Small intestine (tissue), 7 donors: ENCODE results near the gene GLIS2. TPM values are rescaled to one million over a fixed set of nuclear protein-coding genes. Genes with fewer than 3 reads are reported as not detected.

Experiments used
- DNase-seq, 2 donors: peaks; one replicate each; pipeline versions ENCODE4 v3.0.0 to v3.0.0-alpha.2; 2013
- FAIRE-seq: peaks from 2 replicates; lab custom pipeline; 2012; peaks lifted over from hg19 to GRCh38; lab: Jason Lieb, UNC
- H3K27ac ChIP-seq, 3 donors: one replicate each; pipeline ENCODE4 v1.5.1; 2013; ENCODE audit warnings: low read length in 2 of 3, mild to moderate bottlenecking in 2 of 3, control low read depth in 1 of 3, inconsistent platforms in 1 of 3, low read depth in 1 of 3, moderate library complexity in 1 of 3
- H3K27me3 ChIP-seq, 3 donors: one replicate each; pipeline ENCODE4 v1.6.1; 2013; ENCODE audit warnings: low read length in 3 of 3, inconsistent platforms in 1 of 3; ENCODE audit not compliant: control insufficient read depth in 3 of 3, insufficient read depth in 3 of 3
- H3K36me3 ChIP-seq, 3 donors: one replicate each; pipeline ENCODE4 v1.6.1; 2013; ENCODE audit warnings: low read length in 3 of 3, inconsistent platforms in 1 of 3, low read depth in 1 of 3, mild to moderate bottlenecking in 1 of 3, moderate library complexity in 1 of 3; ENCODE audit not compliant: control insufficient read depth in 3 of 3, insufficient read depth in 2 of 3
- H3K4me1 ChIP-seq, 3 donors: one replicate each; pipeline ENCODE4 v1.6.1; 2013; ENCODE audit warnings: low read length in 2 of 3, inconsistent platforms in 1 of 3, low read depth in 1 of 3, mild to moderate bottlenecking in 1 of 3, moderate library complexity in 1 of 3; ENCODE audit not compliant: control insufficient read depth in 3 of 3, insufficient read depth in 2 of 3
- H3K4me3 ChIP-seq, 3 donors: one replicate each; pipeline ENCODE4 v1.5.1; 2013; ENCODE audit warnings: low read length in 3 of 3, control low read depth in 1 of 3, inconsistent platforms in 1 of 3, low read depth in 1 of 3, mild to moderate bottlenecking in 1 of 3, moderate library complexity in 1 of 3
- H3K9me3 ChIP-seq, 2 donors: one replicate each; pipeline ENCODE4 v1.6.1; 2013; ENCODE audit warnings: low read depth in 1 of 2, low read length in 1 of 2; ENCODE audit not compliant: control insufficient read depth in 2 of 2, insufficient read depth in 1 of 2
- WGBS, 3 donors: extraction: QIAGEN DNeasy Blood & Tissue Kit; methylation state at CpG; one replicate each; pipeline ENCODE4 v1.1.7; 2013; 5-methylcytosine and 5-hydroxymethylcytosine counted together
- polyA plus RNA-seq, 4 donors: library from polyadenylated mRNA; stranded (reverse) in 3 of 4; unstranded in 1 of 4; fragments of 200-250 nt in 3 of 4; fragments of 120-200 nt in 1 of 4; gene quantifications; one replicate each; pipeline versions ENCODE4 v1.2.1 to v1.2.3, GENCODE V29; 2013
- donor health status: healthy with polysubstance abuse.
- donor health status: control.
- donor health status: control.
- donor health status: Bipolar disorder and iron deficiency.
- donor health status: healthy.

GLIS2 gene
- polyA plus RNA-seq, 4 donors, result 0.22 to 14.3 (median 2.3) TPM

- FAIRE-seq, result no peak
- Histone ChIP-seq H3K9me3 (no peaks in the 10 kb centered on the region), H3K4me3 (no peak overlapping the region), H3K27me3 (no peaks in the 10 kb centered on the region), H3K36me3 (peaks cover 0 to 35% (median 0%) of the 10 kb centered on the region in 3 donors), H3K4me1 (peaks cover 0 to 24% (median 4%) of the 10 kb centered on the region in 3 donors), H3K27ac (no peak overlapping the region)
- peak in 1 of 2 donors; percentile 46 for DNase-seq
- 76 to 83% (median 77%) methylated on average over 17 of the region's 17 CpGs for WGBS, 3 donors
These were observed 32.1 kb downstream of the GLIS2 start for GRCh38 chr16:4347765-4348509.

- H3K27ac ChIP-seq, result no peak overlapping the region
- peaks cover 0 to 24% (median 4%) of the 10 kb centered on the region in 3 donors for H3K4me1 ChIP-seq
- 94 to 95% (median 95%) methylated on average over 5 of the region's 5 CpGs for WGBS, 3 donors
- no peaks in the 10 kb centered on the region for H3K27me3 ChIP-seq
- DNase-seq (no peak), FAIRE-seq (no peak)
- no peaks in the 10 kb centered on the region for H3K9me3 ChIP-seq
- H3K36me3 ChIP-seq, result peaks cover 0 to 40% (median 0%) of the 10 kb centered on the region in 3 donors
- H3K4me3 ChIP-seq, result no peak overlapping the region
These were observed 33.5 kb downstream of the GLIS2 start for GRCh38 chr16:4349332-4349731.

GRCh38 chr16:4350365-4350786 lies 34.5 kb downstream of the GLIS2 start:
- H3K4me3 ChIP-seq, result peak overlapping the region; percentile 56 to 84 (median 62)
- peak overlapping the region; percentile 65 to 83 (median 73) for H3K27ac ChIP-seq
- no peaks in the 10 kb centered on the region for H3K27me3 ChIP-seq
- FAIRE-seq (no peak), DNase-seq (no peak)
- H3K9me3 ChIP-seq, result no peaks in the 10 kb centered on the region
- H3K36me3 ChIP-seq, result peaks cover 0 to 41% (median 0%) of the 10 kb centered on the region in 3 donors
- 27 to 30% (median 28%) methylated on average over 24 of the region's 24 CpGs for WGBS, 3 donors
- H3K4me1 ChIP-seq, result peaks cover 0 to 24% (median 4%) of the 10 kb centered on the region in 3 donors

GRCh38 chr16:4350787-4351659 lies 35.2 kb downstream of the GLIS2 start, which contains the start of gene PAM16:
TSS of gene PAM16 (minus strand) at chr16:4351321. CDS start at chr16:4351234, 87 bp downstream.
- WGBS, 3 donors, result 0 to 1% (median 0%) methylated on average over 75 to 81 of the region's 81 CpGs
- H3K4me1 ChIP-seq, result peaks cover 0 to 21% (median 4%) of the 10 kb centered on the region in 3 donors
- H3K9me3 ChIP-seq, result no peaks in the 10 kb centered on the region
- FAIRE-seq (no peak), DNase-seq (peak; percentile 90 to 97)
- H3K4me3 ChIP-seq, result peak within 1 kb of the TSS; percentile 56 to 84 (median 62)
- H3K27me3 ChIP-seq, result no peaks in the 10 kb centered on the region
- peak within 1 kb of the TSS; percentile 65 to 83 (median 73) for H3K27ac ChIP-seq
- peaks cover 0 to 35% (median 0%) of the 10 kb centered on the region in 3 donors for H3K36me3 ChIP-seq

- WGBS, 3 donors, result 72 to 81% (median 72%) methylated on average over 7 of the region's 7 CpGs
- no peak for FAIRE-seq
- no peak overlapping the region for H3K27ac ChIP-seq
These were observed 36.0 kb downstream of the GLIS2 start for GRCh38 chr16:4351880-4352279.

GRCh38 chr16:4352843-4353242 lies 37.0 kb downstream of the GLIS2 start:
- FAIRE-seq (no peak), DNase-seq (no peak)
- H3K9me3 ChIP-seq, result no peaks in the 10 kb centered on the region
- peaks cover 0 to 44% (median 2%) of the 10 kb centered on the region in 3 donors for H3K36me3 ChIP-seq
- peaks cover 0 to 15% (median 4%) of the 10 kb centered on the region in 3 donors for H3K4me1 ChIP-seq
- H3K4me3 ChIP-seq, result no peak overlapping the region
- no peak overlapping the region for H3K27ac ChIP-seq
- H3K27me3 ChIP-seq, result no peaks in the 10 kb centered on the region
- 89 to 91% (median 90%) methylated on average over 5 of the region's 5 CpGs for whole genome bisulfite sequencing, 3 donors

More at GRCh38 chr16:4351880-4352279, 36.0 kb downstream of the GLIS2 start:
- DNase-seq, result no peak
- H3K4me1 ChIP-seq, result peaks cover 0 to 20% (median 4%) of the 10 kb centered on the region in 3 donors
- no peak overlapping the region for H3K4me3 ChIP-seq
- H3K27me3 ChIP-seq, result no peaks in the 10 kb centered on the region
- peaks cover 0 to 40% (median 0%) of the 10 kb centered on the region in 3 donors for H3K36me3 ChIP-seq
- H3K9me3 ChIP-seq, result no peaks in the 10 kb centered on the region

- FAIRE-seq, result no peak
- 89 to 94% (median 90%) methylated on average over 4 of the region's 4 CpGs for WGBS, 3 donors
These were observed 37.8 kb downstream of the GLIS2 start for GRCh38 chr16:4353675-4354074.

More at GRCh38 chr16:4353675-4354074, 37.8 kb downstream of the GLIS2 start:
- no peaks in the 10 kb centered on the region for H3K27me3 ChIP-seq
- H3K4me1 ChIP-seq, result peaks cover 0 to 9% (median 4%) of the 10 kb centered on the region in 3 donors
- H3K27ac ChIP-seq, result no peak overlapping the region
- no peak for DNase-seq
- H3K36me3 ChIP-seq, result peaks cover 0 to 47% (median 2%) of the 10 kb centered on the region in 3 donors
- no peak overlapping the region for H3K4me3 ChIP-seq
- H3K9me3 ChIP-seq, result no peaks in the 10 kb centered on the region
